Right lobe of liver (tissue), 6 donors: ENCODE measurements around the gene AADAC. TPM values are rescaled to one million over a fixed set of nuclear protein-coding genes. Genes with fewer than 3 reads are reported as not detected.
A peak's percentile ranks its signal among the peaks of the same experiment; 100 is the strongest.
"Not testable (repeated sequence)": the region's sequence is repeated elsewhere in the genome, so short reads cannot be mapped to it uniquely, and the experiment has no call there.

ENCODE experiments used
- ATAC-seq, 4 donors: fragments of 200-7000 bp; cut with Tn5 transposase; one replicate each; pipeline ENCODE4 v1.9.1; 2020; ENCODE audit warnings: mild to moderate bottlenecking in 4 of 4, moderate library complexity in 4 of 4
- DNase-seq, 3 donors: peaks; one replicate each; pipeline ENCODE4 v3.0.0-alpha.2; 2020
- H3K27ac ChIP-seq, 3 donors: fragments of 200-600 bp; one replicate each; pipeline ENCODE4 v1.8.0; 2022
- H3K27me3 ChIP-seq, 2 donors: fragments of 200-600 bp; one replicate each; pipeline ENCODE4 v1.8.0; 2022
- H3K36me3 ChIP-seq, 4 donors: fragments of 200-600 bp; sonication (generic) in 1 of 4; one replicate each; pipeline versions ENCODE4 v1.5.1 to v1.8.0; 2017 to 2022; ENCODE audit warnings: control low read depth in 1 of 4
- H3K4me1 ChIP-seq, 4 donors: fragments of 200-600 bp; sonication (generic) in 1 of 4; one replicate each; pipeline versions ENCODE4 v1.5.1 to v1.8.0; 2017 to 2022; ENCODE audit warnings: control low read depth in 1 of 4
- H3K4me3 ChIP-seq, 3 donors: fragments of 200-600 bp; one replicate each; pipeline ENCODE4 v1.8.0; 2022
- H3K9me3 ChIP-seq, 4 donors: fragments of 200-600 bp; sonication (generic) in 1 of 4; one replicate each; pipeline versions ENCODE4 v1.5.1 to v1.8.0; 2017 to 2022; ENCODE audit warnings: control low read depth in 1 of 4
- CTCF ChIP-seq, 4 donors: fragments of 200-600 bp in 3 of 4; fragments of 450-650 bp in 1 of 4; IDR thresholded peaks; one replicate each; pipeline versions ENCODE4 v1.5.1 to v1.8.0; 2016 to 2022; ENCODE audit warnings: antibody characterized with exemption in 4 of 4, mild to moderate bottlenecking in 2 of 4
- POLR2A ChIP-seq: fragments of 450-650 bp; IDR thresholded peaks from one replicate; pipeline ENCODE4 v1.6.1; 2017; ENCODE audit warnings: antibody characterized with exemption, mild to moderate bottlenecking
- WGBS: methylation state at CpG from one replicate; pipeline ENCODE4 v1.1.6; 2018; ENCODE audit warnings: low coverage, low lambda C conversion rate; ENCODE audit not compliant: insufficient coverage; ENCODE audit errors: missing lambda C conversion rate; 5-methylcytosine and 5-hydroxymethylcytosine counted together
- intact Hi-C, 2 donors: fragments of 100-400 bp; cut with DNase I; formaldehyde crosslinking; loops; one replicate each; pipeline versions ENCODE4 v1.11.2 to v1.14.1; 2022
- long read RNA-seq: library from polyadenylated mRNA; unstranded; transcript quantifications from one replicate; pipeline ENCODE4 v2.0.0, GENCODE V29; 2019
- total RNA-seq, 6 experiments: library from RNA; depleted of rRNA in 2 of 6; stranded (reverse); fragments of >200 nt in 2 of 6; fragmentation: NEBNext Ultra II Directional in 3 of 6; extraction: Animal tissue kit (Norgen Biotek cat#: 25700) in 3 of 6; gene quantifications; one replicate each; pipeline versions ENCODE4 v1.1.0 to v1.2.4, GENCODE V29; 2016 to 2023
- donor health status: DM: no; HTN: yes; CAD: no.
- donor health status: DM: no; HTN: no; CAD: no.
- donor health status: DM: no; HTN: no; CAD: no.
- donor health status: DM: no; HTN: yes; CAD: no.
- donor health status: DM: no; HTN: yes; CAD: no.

Gene AADAC
- total RNA-seq = 100 to 1,000 TPM; 160 to 275 (median 229) TPM
- long read RNA-seq, transcript AADAC-201 (5 exons, 1,642 nt) = major isoform, 35 of 39 reads
- long read RNA-seq, partial matches to known transcripts = 3 of 39 reads
- long read RNA-seq, other reads (novel, unspliced or antisense) = 1 of 39 reads

- Histone ChIP-seq H3K4me1 (peaks cover 0 to 18% (median 0%) of the 10 kb centered on the region in 4 donors), H3K27me3 (no peaks in the 10 kb centered on the region), H3K36me3 (no peaks in the 10 kb centered on the region), H3K27ac (peak within 1 kb of the TSS; percentile 55 to 72 (median 67)), H3K4me3 (peak within 1 kb of the TSS; percentile 30 to 57 (median 56)), H3K9me3 (no peaks in the 10 kb centered on the region)
- WGBS = 39% methylated on average over 4 of the region's 4 CpGs
- peak; percentile 71 to 86 (median 75) for ATAC-seq
- intact Hi-C loops = no loop called here
- TF ChIP-seq CTCF (IDR thresholded peaks at IDR 0.05) (no peak), POLR2A (peak; percentile 73)
- no peak for DNase-seq
Measured at GRCh38 chr3:151813799-151814198, at the start of gene AADAC. Gene AADAC, plus strand, starts transcription at chr3:151814116. Its CDS starts 47 bp downstream, at chr3:151814163.

DNA sequence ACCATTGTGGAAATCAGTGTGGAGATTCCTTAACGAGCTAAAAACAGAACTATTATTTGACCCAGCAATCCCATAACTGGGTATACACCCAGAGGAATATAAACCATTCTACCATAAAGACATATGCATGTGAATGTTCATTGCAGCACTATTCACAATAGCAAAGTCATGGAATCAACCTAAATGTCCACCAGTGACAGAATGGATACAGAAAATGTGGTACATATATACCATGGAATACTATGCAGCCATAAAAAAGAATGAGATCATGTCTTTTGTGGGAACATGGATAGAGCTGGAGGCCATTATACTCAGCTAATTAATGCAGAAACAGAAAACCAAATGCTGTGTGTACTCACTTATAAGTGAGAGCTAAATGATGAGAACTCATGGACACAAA is 49.2 kb upstream of the AADAC start:
- H3K36me3 ChIP-seq, ATAC-seq, H3K27ac ChIP-seq, H3K4me3 ChIP-seq, intact Hi-C loops, DNase-seq, H3K9me3 ChIP-seq, H3K27me3 ChIP-seq: not testable (repeated sequence)
- H3K4me1 ChIP-seq = peaks cover 0 to 11% (median under 1%) of the 10 kb centered on the region in 4 donors
- WGBS = 45% methylated on average over 1 of the region's 1 CpG

- intact Hi-C loops = no loop called here
Measured at GRCh38 chr3:151765685-151766084, 48.2 kb upstream of the AADAC start.

DNA sequence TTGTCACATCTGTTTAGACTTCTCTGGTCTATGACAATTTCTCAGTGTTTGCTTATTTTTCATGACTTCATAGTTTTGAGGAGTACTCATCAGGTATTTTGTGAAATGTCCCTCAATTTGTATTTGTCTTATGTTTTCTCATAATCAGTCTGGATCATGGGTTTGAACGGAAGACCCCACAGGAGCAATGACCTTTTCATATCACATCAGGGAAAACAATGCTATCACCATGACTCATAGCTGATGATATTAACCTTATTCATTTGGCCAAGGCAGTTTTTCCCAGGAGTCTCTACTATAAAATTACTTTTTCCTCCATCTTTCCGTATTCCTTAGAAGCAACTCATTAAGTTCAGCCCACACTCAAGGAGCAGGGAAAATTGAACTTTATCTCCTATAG is 47.5 kb upstream of the AADAC start:
- 52% methylated on average over 2 of the region's 2 CpGs for WGBS

More at GRCh38 chr3:151765685-151766084, 48.2 kb upstream of the AADAC start:
- Histone ChIP-seq H3K27me3 (no peaks in the 10 kb centered on the region), H3K4me3 (no peak overlapping the region), H3K27ac (no peak overlapping the region), H3K9me3 (no peaks in the 10 kb centered on the region), H3K4me1 (peaks cover 0 to 17% (median 2%) of the 10 kb centered on the region in 4 donors), H3K36me3 (no peaks in the 10 kb centered on the region)
- ATAC-seq (no peak), DNase-seq (no peak)
- TF ChIP-seq CTCF (IDR thresholded peaks at IDR 0.05) (no peak), POLR2A (no peak)

GRCh38 chr3:151768393-151768930 is 45.5 kb upstream of the AADAC start:
- no peak for TF ChIP-seq POLR2A
- TF ChIP-seq CTCF (IDR thresholded peaks at IDR 0.05) = no peak
- no peak overlapping the region for H3K4me3 ChIP-seq
- DNase-seq = no peak
- no peaks in the 10 kb centered on the region for H3K27me3 ChIP-seq
- H3K9me3 ChIP-seq = no peaks in the 10 kb centered on the region
- no peak overlapping the region for H3K27ac ChIP-seq
- peaks cover 0 to 28% (median 4%) of the 10 kb centered on the region in 4 donors for H3K4me1 ChIP-seq
- no peak for ATAC-seq
- 83% methylated on average over 1 of the region's 1 CpG for WGBS
- intact Hi-C loops = no loop called here
- no peaks in the 10 kb centered on the region for H3K36me3 ChIP-seq

More for the DNA sequence above, 47.5 kb upstream of the AADAC start:
- peaks cover 0 to 24% (median 2%) of the 10 kb centered on the region in 4 donors for H3K4me1 ChIP-seq
- DNase-seq (no peak), ATAC-seq (peak in 2 of 4 donors; percentile 20 to 71)
- no peaks in the 10 kb centered on the region for H3K36me3 ChIP-seq
- no peak for TF ChIP-seq POLR2A
- H3K9me3 ChIP-seq = no peaks in the 10 kb centered on the region
- no peaks in the 10 kb centered on the region for H3K27me3 ChIP-seq
- H3K27ac ChIP-seq = no peak overlapping the region
- intact Hi-C loops = no loop called here
- no peak overlapping the region for H3K4me3 ChIP-seq
